Upper lobe of right lung (tissue), 1 donor: ENCODE results near the gene OR56A1. TPM values are rescaled to one million over a fixed set of nuclear protein-coding genes. Genes with fewer than 3 reads are reported as not detected.

ENCODE experiments used
- ATAC-seq: fragments of 200-7000 bp; cut with Tn5 transposase; one replicate; pipeline ENCODE4 v1.9.1; 2020; ENCODE audit warnings: mild to moderate bottlenecking, moderate library complexity
- DNase-seq: peaks from one replicate; pipeline ENCODE4 v3.0.0-alpha.2; 2020
- H3K27ac ChIP-seq: fragments of 200-600 bp; one replicate; pipeline ENCODE4 v1.8.0; 2022
- H3K27me3 ChIP-seq: fragments of 200-600 bp; one replicate; pipeline ENCODE4 v1.8.0; 2022; ENCODE audit warnings: mild to moderate bottlenecking
- H3K36me3 ChIP-seq: fragments of 200-600 bp; one replicate; pipeline ENCODE4 v1.8.0; 2022
- H3K4me1 ChIP-seq: fragments of 200-600 bp; one replicate; pipeline ENCODE4 v1.8.0; 2022
- H3K4me3 ChIP-seq: fragments of 200-600 bp; one replicate; pipeline ENCODE4 v1.8.0; 2022; ENCODE audit warnings: mild to moderate bottlenecking
- H3K9me3 ChIP-seq: fragments of 200-600 bp; one replicate; pipeline ENCODE4 v1.8.0; 2022
- intact Hi-C: fragments of 100-400 bp; cut with DNase I; formaldehyde crosslinking; loops from one replicate; pipeline ENCODE4 v1.11.0; 2022
- total RNA-seq: library from RNA; stranded (reverse); fragmentation: NEBNext Ultra II Directional; extraction: Animal tissue kit (Norgen Biotek cat#: 25700); gene quantifications from one replicate; pipeline ENCODE4 v1.2.1, GENCODE V29; 2021
- TF ChIP-seq, protein P1 (sequence below): fragments of 200-600 bp; IDR thresholded peaks from one replicate; pipeline ENCODE4 v1.8.0; 2022; ENCODE audit warnings: antibody characterized with exemption
- donor health status: DM: no; HTN: yes; CAD: no; lungs with severe emphysema.

Gene OR56A1
- total RNA-seq, 1 donor from 2014 or later = not detected

DNA sequence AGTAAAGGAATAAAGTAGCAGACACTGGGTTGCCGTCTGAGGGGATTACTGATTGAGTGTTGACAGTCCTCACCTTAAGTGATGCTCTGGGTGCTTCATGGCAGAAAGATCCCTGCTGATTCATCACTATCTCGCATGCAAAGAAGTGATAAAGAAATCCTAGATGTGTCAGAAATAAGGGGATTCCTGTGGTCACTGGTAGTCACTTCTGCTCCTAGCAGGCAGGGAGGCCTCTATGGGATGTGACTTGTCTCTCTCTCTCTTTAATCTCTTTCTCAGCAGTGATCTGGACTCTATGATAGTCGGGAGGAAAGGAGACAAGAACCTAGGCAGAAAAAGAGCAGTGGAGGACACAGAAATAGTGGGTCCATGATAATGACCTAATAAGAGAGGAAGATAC, 30.9 kb upstream of the OR56A1 start:
- Histone ChIP-seq H3K9me3 (no peaks in the 10 kb centered on the region), H3K27ac (no peak overlapping the region), H3K36me3 (no peaks in the 10 kb centered on the region), H3K4me1 (no peaks in the 10 kb centered on the region), H3K27me3 (no peaks in the 10 kb centered on the region), H3K4me3 (no peak overlapping the region)
- TF ChIP-seq, protein P1, sequence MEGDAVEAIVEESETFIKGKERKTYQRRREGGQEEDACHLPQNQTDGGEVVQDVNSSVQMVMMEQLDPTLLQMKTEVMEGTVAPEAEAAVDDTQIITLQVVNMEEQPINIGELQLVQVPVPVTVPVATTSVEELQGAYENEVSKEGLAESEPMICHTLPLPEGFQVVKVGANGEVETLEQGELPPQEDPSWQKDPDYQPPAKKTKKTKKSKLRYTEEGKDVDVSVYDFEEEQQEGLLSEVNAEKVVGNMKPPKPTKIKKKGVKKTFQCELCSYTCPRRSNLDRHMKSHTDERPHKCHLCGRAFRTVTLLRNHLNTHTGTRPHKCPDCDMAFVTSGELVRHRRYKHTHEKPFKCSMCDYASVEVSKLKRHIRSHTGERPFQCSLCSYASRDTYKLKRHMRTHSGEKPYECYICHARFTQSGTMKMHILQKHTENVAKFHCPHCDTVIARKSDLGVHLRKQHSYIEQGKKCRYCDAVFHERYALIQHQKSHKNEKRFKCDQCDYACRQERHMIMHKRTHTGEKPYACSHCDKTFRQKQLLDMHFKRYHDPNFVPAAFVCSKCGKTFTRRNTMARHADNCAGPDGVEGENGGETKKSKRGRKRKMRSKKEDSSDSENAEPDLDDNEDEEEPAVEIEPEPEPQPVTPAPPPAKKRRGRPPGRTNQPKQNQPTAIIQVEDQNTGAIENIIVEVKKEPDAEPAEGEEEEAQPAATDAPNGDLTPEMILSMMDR = no peak
- intact Hi-C loops = no loop called here
- ATAC-seq (no peak), DNase-seq (no peak)

DNA sequence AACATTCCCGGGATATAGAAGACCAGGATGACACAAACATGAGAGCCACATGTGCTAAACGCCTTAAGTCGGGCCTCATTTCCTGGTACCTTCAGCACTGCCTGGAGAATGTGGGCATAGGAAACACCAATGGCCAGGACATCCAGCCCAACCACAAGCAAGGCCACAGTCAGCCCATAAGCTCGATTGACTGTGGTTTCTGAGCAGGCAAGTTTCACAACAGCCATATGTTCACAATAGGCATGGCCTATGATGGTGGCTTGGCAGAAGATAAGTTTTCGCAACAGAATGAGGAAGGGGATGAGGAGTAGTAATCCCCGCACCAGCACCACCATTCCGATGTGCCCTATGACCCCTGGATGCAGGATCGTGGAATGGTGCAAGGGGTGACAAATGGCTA, 26.9 kb upstream of the OR56A1 start:
- intact Hi-C loops = no loop called here

DNA sequence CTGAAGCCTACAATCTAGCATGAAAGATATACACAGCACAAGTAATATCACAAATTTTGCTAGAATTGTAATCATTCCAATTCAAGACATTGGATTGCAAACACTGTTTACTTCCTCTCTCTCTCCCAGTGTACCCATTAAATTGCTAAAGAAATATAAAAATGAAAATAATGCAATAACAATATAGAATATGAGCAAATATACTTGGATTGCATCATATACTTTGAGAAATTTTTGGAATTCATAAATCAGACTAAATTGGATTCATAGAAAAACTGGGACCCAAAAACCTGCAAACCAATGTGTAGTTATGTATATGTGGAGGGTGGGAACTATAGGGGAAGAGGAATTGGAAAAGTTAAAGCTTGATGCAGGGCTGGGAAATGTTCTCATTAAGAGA, 25.0 kb upstream of the OR56A1 start:
- H3K9me3 ChIP-seq = no peaks in the 10 kb centered on the region
- H3K4me1 ChIP-seq = no peaks in the 10 kb centered on the region
- peaks cover 16% of the 10 kb centered on the region for H3K27me3 ChIP-seq
- no peak for ATAC-seq
- no peak overlapping the region for H3K4me3 ChIP-seq
- DNase-seq = no peak
- intact Hi-C loops = no loop called here
- TF ChIP-seq, protein P1 = no peak
- H3K27ac ChIP-seq = no peak overlapping the region
- H3K36me3 ChIP-seq = no peaks in the 10 kb centered on the region

More for the DNA sequence above, 26.9 kb upstream of the OR56A1 start:
- H3K27me3 ChIP-seq = peaks cover 16% of the 10 kb centered on the region
- ATAC-seq (no peak), DNase-seq (no peak)
- no peaks in the 10 kb centered on the region for H3K4me1 ChIP-seq
- H3K4me3 ChIP-seq = no peak overlapping the region
- H3K36me3 ChIP-seq = no peaks in the 10 kb centered on the region
- TF ChIP-seq, protein P1 = no peak
- H3K9me3 ChIP-seq = no peaks in the 10 kb centered on the region
- no peak overlapping the region for H3K27ac ChIP-seq

GRCh38 chr11:6052374-6052773, 21.8 kb upstream of the OR56A1 start:
- Histone ChIP-seq H3K27ac (no peak overlapping the region), H3K9me3 (no peaks in the 10 kb centered on the region), H3K4me1 (no peaks in the 10 kb centered on the region), H3K36me3 (no peaks in the 10 kb centered on the region), H3K4me3 (no peak overlapping the region), H3K27me3 (peaks cover 16% of the 10 kb centered on the region)
- DNase-seq (no peak), ATAC-seq (no peak)
- intact Hi-C loops = no loop called here
- TF ChIP-seq, protein P1 = no peak

DNA sequence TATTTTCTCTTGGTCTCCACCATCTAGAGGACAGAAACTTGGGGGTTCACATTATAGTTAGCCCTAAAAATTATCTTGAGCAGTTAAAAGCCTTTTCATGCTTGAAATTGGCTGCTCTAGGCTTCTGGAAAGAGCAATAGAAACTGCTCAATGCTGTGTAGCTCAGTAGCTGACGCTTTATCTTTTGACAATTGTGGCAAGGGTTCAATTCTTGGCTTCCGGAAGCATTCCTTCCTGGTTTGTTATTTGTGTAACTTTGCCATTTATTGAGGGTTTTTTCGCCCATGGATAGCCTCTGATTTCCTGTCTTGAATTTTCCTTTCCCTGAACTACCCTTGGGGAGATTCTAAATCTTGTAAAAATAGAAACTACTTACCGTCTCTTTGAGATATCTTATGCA, 10.3 kb upstream of the OR56A1 start:
- TF ChIP-seq, protein P1 = no peak
- H3K4me1 ChIP-seq = no peaks in the 10 kb centered on the region
- no peaks in the 10 kb centered on the region for H3K9me3 ChIP-seq
- ATAC-seq = no peak
- H3K36me3 ChIP-seq = no peaks in the 10 kb centered on the region
- no peak overlapping the region for H3K4me3 ChIP-seq
- H3K27ac ChIP-seq = no peak overlapping the region
- intact Hi-C loops = no loop called here
- no peaks in the 10 kb centered on the region for H3K27me3 ChIP-seq
- DNase-seq = no peak

DNA sequence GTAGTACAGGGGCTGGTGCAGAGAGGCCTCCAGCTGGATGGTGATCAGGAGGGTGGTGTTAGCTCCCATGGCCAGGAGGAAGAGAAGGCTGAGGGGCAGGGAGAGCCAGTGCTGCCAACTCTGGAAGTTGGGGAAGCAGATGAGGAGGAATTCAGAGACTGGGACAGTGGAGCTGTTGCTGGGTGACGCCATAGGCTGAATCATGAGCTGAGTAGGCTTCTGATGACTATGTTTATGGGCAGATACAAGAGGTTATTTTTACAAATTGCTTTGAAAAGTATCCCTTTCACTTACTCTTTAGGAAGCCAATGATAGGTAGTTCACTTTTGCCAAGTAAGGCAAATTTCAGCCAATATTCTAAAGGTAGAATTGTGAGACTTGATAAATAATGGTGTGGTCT, 3.1 kb downstream of the OR56A1 start:
- Histone ChIP-seq H3K9me3 (no peaks in the 10 kb centered on the region), H3K4me1 (no peaks in the 10 kb centered on the region), H3K4me3 (no peak overlapping the region), H3K27ac (no peak overlapping the region), H3K36me3 (no peaks in the 10 kb centered on the region), H3K27me3 (no peaks in the 10 kb centered on the region)
- TF ChIP-seq, protein P1 = no peak
- no peak for ATAC-seq
- DNase-seq = no peak
- intact Hi-C loops = no loop called here
